Loucy (cell line): ENCODE results near the gene TNP2.

Experiments used
- H2AFZ ChIP-seq: fragments of 200-600 bp; sonication (generic); 2 replicates; pipeline ENCODE4 v1.6.0; 2016; ENCODE audit warnings: antibody characterized with exemption, mild to moderate bottlenecking, low read length, moderate library complexity
- H3F3A ChIP-seq: fragments of 200-600 bp; 2 replicates; pipeline ENCODE4 v1.6.0; 2016; ENCODE audit warnings: antibody characterized with exemption, low read depth, mild to moderate bottlenecking
- H3K27me3 ChIP-seq: fragments of 200-600 bp; sonication (generic); 2 replicates; pipeline ENCODE4 v1.6.1; 2014; ENCODE audit warnings: low read length, mild to moderate bottlenecking; ENCODE audit not compliant: insufficient read depth, poor library complexity, severe bottlenecking
- H3K36me3 ChIP-seq: fragments of 200-600 bp; sonication (generic); 2 replicates; pipeline ENCODE4 v1.6.1; 2016; ENCODE audit warnings: low read length; ENCODE audit not compliant: insufficient read depth
- H3K4me1 ChIP-seq: fragments of 200-600 bp; sonication (generic); 2 replicates; pipeline ENCODE4 v1.5.1; 2014; ENCODE audit warnings: low read length, mild to moderate bottlenecking; ENCODE audit not compliant: insufficient read depth, poor library complexity, severe bottlenecking
- H3K4me2 ChIP-seq: fragments of 200-600 bp; sonication (generic); 2 replicates; pipeline ENCODE4 v1.6.0; 2014; ENCODE audit warnings: antibody characterized with exemption, low read length, low read depth, mild to moderate bottlenecking; ENCODE audit not compliant: poor library complexity, severe bottlenecking
- H3K4me3 ChIP-seq: fragments of 200-600 bp; sonication (generic); 2 replicates; pipeline ENCODE4 v1.5.1; 2014; ENCODE audit warnings: low read length, mild to moderate bottlenecking, mixed read lengths; ENCODE audit not compliant: poor library complexity, severe bottlenecking
- H3K79me2 ChIP-seq: fragments of 200-600 bp; sonication (generic); 2 replicates; pipeline ENCODE4 v1.6.1; 2014; ENCODE audit warnings: low read length; ENCODE audit not compliant: insufficient read depth
- H3K9ac ChIP-seq: fragments of 200-600 bp; sonication (generic); 2 replicates; pipeline ENCODE4 v1.6.0; 2014; ENCODE audit warnings: mild to moderate bottlenecking, low read depth, low read length, moderate library complexity; ENCODE audit not compliant: poor library complexity, severe bottlenecking
- H3K9me2 ChIP-seq: fragments of 200-600 bp; sonication (generic); replicated peaks from 2 replicates; pipeline ENCODE4 v1.6.1; 2016; ENCODE audit warnings: low read depth, low read length, mixed read lengths
- H3K9me3 ChIP-seq: fragments of 200-600 bp; sonication (generic); 2 replicates; pipeline ENCODE4 v1.6.1; 2014; ENCODE audit warnings: mild to moderate bottlenecking, antibody characterized with exemption, low read length, low read depth; ENCODE audit not compliant: insufficient read depth
- H4K20me1 ChIP-seq: fragments of 200-600 bp; sonication (generic); 2 replicates; pipeline ENCODE4 v1.6.0; 2014; ENCODE audit warnings: antibody characterized with exemption, low read length, mild to moderate bottlenecking; ENCODE audit not compliant: insufficient read depth, poor library complexity, severe bottlenecking
- CTCF ChIP-seq: fragments of 200-600 bp; sonication (generic); conservative IDR thresholded peaks from 2 replicates; pipeline ENCODE4 v1.5.1; 2014; ENCODE audit warnings: mild to moderate bottlenecking, antibody characterized with exemption, low read length
- EZH2phosphoT487 ChIP-seq: fragments of 200-600 bp; IDR thresholded peaks from 2 replicates; pipeline ENCODE4 v1.6.1; 2018; ENCODE audit warnings: antibody characterized with exemption, mild to moderate bottlenecking, moderate library complexity, borderline replicate concordance

The TNP2 gene

GRCh38 chr16:11239644-11240632, 29.2 kb downstream of the TNP2 start:
- H2AFZ ChIP-seq, result peak overlapping the region; percentile 70; the same call in 1 of the 2 replicates
- peaks cover 5% of the 10 kb centered on the region for H3K4me1 ChIP-seq
- H3K79me2 ChIP-seq, result no peaks in the 10 kb centered on the region
- no peak overlapping the region for H3K4me3 ChIP-seq
- no peaks in the 10 kb centered on the region for H4K20me1 ChIP-seq
- H3K4me2 ChIP-seq, result peak overlapping the region; percentile 54
- H3K9me3 ChIP-seq, result no peaks in the 10 kb centered on the region
- TF ChIP-seq EZH2phosphoT487, result no peak
- TF ChIP-seq CTCF, result no peak
- no peaks in the 10 kb centered on the region for H3F3A ChIP-seq
- H3K36me3 ChIP-seq, result no peaks in the 10 kb centered on the region
- no peaks in the 10 kb centered on the region for H3K9me2 ChIP-seq
- no peaks in the 10 kb centered on the region for H3K27me3 ChIP-seq
- no peak overlapping the region for H3K9ac ChIP-seq

GRCh38 chr16:11238272-11239202, 30.6 kb downstream of the TNP2 start:
- no peaks in the 10 kb centered on the region for H3K9me2 ChIP-seq

More at GRCh38 chr16:11238272-11239202, 30.6 kb downstream of the TNP2 start:
- no peaks in the 10 kb centered on the region for H4K20me1 ChIP-seq
- no peaks in the 10 kb centered on the region for H3F3A ChIP-seq
- no peaks in the 10 kb centered on the region for H3K27me3 ChIP-seq
- H3K4me1 ChIP-seq, result peaks cover 10% of the 10 kb centered on the region
- no peaks in the 10 kb centered on the region for H3K9me3 ChIP-seq
- H3K4me2 ChIP-seq, result no peak overlapping the region
- no peak for TF ChIP-seq CTCF
- no peaks in the 10 kb centered on the region for H3K36me3 ChIP-seq
- H3K4me3 ChIP-seq, result no peak overlapping the region
- H2AFZ ChIP-seq, result no peak overlapping the region
- H3K9ac ChIP-seq, result no peak overlapping the region
- H3K79me2 ChIP-seq, result no peaks in the 10 kb centered on the region
